AG10803 (cell line): Measurements from ENCODE around the gene ATP8A2.

Experiments
- DNase-seq: peaks from one replicate; pipeline ENCODE4 v3.0.0; 2010; ENCODE audit warnings: low read depth
- H3K4me3 ChIP-seq: 2 replicates; pipeline ENCODE4 v1.5.1; 2011; ENCODE audit warnings: mild to moderate bottlenecking, low read length, control low read depth
- TF ChIP-seq, protein P1 (sequence below): conservative IDR thresholded peaks from 2 replicates; pipeline ENCODE4 v1.5.1; 2011; ENCODE audit warnings: mild to moderate bottlenecking, low read length, control low read depth, inconsistent platforms

Gene ATP8A2

DNA sequence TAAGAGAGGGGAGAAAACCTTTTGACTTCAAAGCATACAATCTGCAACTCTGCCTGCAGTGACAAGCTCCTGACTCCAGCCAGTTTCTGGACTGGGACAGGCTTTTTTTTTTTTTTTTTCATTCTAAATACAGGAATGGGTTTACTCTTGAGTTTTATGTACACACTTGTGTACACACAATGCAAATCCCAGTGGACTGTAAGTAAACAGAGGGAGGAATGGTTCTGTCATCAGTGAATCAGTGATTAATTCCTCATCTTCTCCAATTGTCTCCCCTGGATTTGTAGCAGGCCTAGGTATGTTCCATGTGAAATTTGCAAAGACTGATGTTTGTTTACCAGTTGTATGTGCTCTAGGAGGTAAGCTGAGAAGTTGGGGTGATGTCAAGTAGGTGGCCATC lies 495.3 kb downstream of the ATP8A2 start:
- H3K4me3 ChIP-seq = no peak overlapping the region
- TF ChIP-seq, protein P1, sequence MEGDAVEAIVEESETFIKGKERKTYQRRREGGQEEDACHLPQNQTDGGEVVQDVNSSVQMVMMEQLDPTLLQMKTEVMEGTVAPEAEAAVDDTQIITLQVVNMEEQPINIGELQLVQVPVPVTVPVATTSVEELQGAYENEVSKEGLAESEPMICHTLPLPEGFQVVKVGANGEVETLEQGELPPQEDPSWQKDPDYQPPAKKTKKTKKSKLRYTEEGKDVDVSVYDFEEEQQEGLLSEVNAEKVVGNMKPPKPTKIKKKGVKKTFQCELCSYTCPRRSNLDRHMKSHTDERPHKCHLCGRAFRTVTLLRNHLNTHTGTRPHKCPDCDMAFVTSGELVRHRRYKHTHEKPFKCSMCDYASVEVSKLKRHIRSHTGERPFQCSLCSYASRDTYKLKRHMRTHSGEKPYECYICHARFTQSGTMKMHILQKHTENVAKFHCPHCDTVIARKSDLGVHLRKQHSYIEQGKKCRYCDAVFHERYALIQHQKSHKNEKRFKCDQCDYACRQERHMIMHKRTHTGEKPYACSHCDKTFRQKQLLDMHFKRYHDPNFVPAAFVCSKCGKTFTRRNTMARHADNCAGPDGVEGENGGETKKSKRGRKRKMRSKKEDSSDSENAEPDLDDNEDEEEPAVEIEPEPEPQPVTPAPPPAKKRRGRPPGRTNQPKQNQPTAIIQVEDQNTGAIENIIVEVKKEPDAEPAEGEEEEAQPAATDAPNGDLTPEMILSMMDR = no peak
- DNase-seq = no peak

DNA sequence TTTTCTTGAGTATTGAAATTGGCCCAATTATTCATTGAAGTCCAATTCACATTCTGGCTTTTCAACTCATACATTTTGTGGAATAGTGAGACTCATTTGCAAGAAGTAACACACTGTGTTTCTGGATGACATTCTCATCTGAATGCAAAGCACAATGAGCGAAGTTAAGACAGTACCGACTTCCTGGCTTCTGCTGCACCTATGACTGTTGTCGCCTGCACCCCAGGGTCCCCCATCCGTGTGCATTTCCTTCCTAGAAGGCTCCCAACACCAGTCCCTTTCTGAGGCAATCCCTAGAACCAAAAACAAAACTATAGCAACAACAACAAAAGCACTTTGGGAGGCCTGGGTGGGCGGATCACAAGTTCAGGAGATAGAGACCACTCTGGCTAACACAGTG lies 496.7 kb downstream of the ATP8A2 start:
- no peak overlapping the region for H3K4me3 ChIP-seq
- DNase-seq = no peak
- TF ChIP-seq, protein P1 = no peak

DNA sequence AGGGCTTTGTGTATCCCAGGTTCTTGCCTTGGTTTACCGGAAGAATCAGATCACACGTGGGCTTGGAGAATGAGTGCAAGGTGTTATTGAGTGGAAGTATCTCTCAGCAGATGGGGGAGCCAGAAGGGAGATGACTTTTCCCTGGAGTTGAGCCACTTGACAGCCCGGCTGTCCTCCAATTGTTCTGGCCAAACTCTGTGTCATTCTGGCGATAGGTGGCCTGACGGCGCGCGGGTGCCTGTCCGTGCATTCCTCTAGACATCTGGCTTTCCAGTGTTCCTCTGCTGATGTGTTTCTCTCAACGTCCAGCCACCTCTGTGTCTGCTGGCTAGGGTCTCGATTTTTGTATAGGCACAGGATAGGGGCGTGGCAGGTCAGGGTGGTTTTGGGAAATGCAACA lies 498.2 kb downstream of the ATP8A2 start:
- no peak for DNase-seq
- H3K4me3 ChIP-seq = no peak overlapping the region
- TF ChIP-seq, protein P1 = no peak

DNA sequence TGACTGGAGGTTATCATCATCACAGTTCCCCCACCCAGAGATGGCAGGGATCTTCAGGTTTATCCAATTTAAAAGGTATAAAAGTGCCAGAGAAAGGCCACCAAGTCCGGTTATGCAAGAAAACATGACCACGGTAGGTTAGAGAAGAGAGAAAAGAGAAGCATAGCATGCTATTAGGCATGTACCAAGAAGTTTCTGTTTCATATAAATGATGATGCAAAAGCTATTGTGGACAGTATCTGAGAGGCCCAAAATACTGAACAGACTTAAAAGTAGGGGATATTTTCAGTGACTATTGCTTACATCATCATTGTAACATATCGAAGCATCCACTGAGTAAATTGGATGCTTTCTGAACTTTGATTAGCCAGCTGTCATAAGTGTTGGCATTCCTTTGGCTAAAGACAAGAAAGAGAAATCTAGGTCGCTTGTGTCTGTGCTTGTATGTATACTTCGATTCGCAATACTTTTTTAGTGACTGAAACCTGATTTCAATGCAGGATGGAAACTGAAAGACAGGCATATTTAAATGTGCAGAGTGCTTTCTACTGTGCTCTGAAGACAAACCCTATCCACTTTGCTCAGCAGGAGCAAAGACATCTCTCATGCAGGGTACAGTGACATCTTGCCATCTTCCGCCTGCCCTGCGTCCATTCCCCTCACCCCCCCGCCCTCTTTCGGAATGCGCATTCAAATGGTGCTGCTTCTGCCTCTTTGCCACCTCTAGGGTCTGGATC lies 499.8 kb downstream of the ATP8A2 start:
- TF ChIP-seq, protein P1 = no peak
- DNase-seq = no peak
- no peak overlapping the region for H3K4me3 ChIP-seq

DNA sequence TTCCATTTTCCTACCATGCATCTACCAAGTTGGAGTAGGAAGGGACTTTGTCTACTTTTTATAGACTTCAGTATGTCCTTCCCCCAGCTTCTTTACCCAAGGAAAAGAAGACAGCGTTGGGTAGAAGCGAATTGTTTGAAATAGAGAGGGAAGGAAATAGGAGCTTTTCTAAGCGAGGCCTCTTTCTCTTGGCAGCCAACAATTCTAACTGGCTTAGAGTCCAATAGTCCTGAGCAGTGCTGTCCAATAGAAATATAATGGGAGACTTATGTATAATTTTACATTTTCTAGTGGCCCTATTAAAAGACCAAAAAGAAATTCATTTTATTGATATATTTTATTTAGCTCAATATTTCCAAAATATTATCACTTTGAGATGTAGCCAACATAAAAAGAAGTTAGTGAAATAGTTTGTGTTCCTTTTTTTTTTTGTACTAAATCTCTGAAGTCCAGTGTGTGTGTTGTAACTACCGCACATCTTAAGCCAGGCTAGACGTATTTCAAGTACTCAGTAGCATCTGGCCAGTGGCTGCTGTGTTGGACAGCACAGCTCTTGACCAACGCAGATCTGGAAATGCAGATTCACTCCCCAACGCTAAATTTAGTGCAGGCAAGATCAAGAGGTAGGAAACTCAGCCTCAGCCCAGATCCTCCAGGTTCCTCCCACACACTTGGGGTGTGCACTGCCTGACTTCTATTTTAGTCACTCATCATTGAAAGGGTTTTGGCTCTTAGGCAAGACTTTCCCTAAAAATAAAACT lies 500.9 kb downstream of the ATP8A2 start:
- TF ChIP-seq, protein P1 = no peak
- no peak for DNase-seq
- no peak overlapping the region for H3K4me3 ChIP-seq

DNA sequence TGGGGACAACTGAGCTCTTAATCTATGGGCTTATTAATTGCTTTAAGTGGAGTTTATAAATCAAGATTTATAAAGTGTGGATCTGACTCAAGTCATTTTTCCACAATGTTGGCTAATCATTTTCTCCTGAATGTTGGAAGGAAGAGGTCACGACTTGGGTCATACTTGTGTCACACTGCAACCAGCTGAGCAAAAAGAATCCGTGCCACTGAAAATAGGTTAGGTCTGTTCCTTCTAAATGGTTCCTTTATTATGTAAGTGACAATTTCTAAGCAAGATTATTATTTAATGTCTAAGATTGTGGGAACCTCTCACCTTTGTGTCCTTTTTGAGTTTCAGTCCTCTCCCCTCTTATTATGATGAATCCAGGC lies 501.5 kb downstream of the ATP8A2 start:
- TF ChIP-seq, protein P1 = no peak
- no peak for DNase-seq
- H3K4me3 ChIP-seq = no peak overlapping the region
